Lung (tissue), 12 donors: Measurements from ENCODE around the gene SDK1. TPM values are rescaled to one million over a fixed set of nuclear protein-coding genes. Genes with fewer than 3 reads are reported as not detected.
"Not testable (repeated sequence)": the region's sequence is repeated elsewhere in the genome, so short reads cannot be mapped to it uniquely, and the experiment has no call there.

ENCODE experiments used
- ATAC-seq: fragments of 200-7000 bp; cut with Tn5 transposase; one replicate; pipeline ENCODE4 v1.9.1; 2020; ENCODE audit warnings: moderate number of reproducible peaks; ENCODE audit not compliant: insufficient read depth, low FRiP score
- DNase-seq, 3 donors: peaks; one replicate each; pipeline ENCODE4 v3.0.0-alpha.2; 2013 to 2017
- H3K27ac ChIP-seq, 2 donors: one replicate each; pipeline ENCODE4 v1.5.1; 2013; ENCODE audit warnings: mild to moderate bottlenecking in 2 of 2, moderate library complexity in 2 of 2, control low read depth in 1 of 2, inconsistent platforms in 1 of 2, low read depth in 1 of 2, low read length in 1 of 2
- H3K27me3 ChIP-seq, 3 donors: one replicate each; pipeline ENCODE4 v1.5.1; 2013; ENCODE audit warnings: low read length in 2 of 3; ENCODE audit not compliant: control insufficient read depth in 3 of 3, insufficient read depth in 3 of 3
- H3K36me3 ChIP-seq, 4 donors: one replicate each; pipeline ENCODE4 v1.5.1; 2013; ENCODE audit warnings: low read length in 4 of 4, mild to moderate bottlenecking in 1 of 4, moderate library complexity in 1 of 4; ENCODE audit not compliant: control insufficient read depth in 4 of 4, insufficient read depth in 4 of 4
- H3K4me1 ChIP-seq, 5 donors: one replicate each; pipeline ENCODE4 v1.5.1; 2013; ENCODE audit warnings: low read length in 5 of 5, mild to moderate bottlenecking in 2 of 5, moderate library complexity in 1 of 5; ENCODE audit not compliant: control insufficient read depth in 5 of 5, insufficient read depth in 5 of 5
- H3K4me3 ChIP-seq: one replicate; pipeline ENCODE4 v1.5.1; 2013; ENCODE audit warnings: mild to moderate bottlenecking, control low read depth, moderate library complexity
- H3K9ac ChIP-seq, 2 donors: one replicate each; pipeline ENCODE4 v1.5.1; 2013; ENCODE audit warnings: low read length in 2 of 2, control low read depth in 1 of 2; ENCODE audit not compliant: insufficient read depth in 1 of 2
- H3K9me3 ChIP-seq, 4 donors: one replicate each; pipeline ENCODE4 v1.5.1; 2013; ENCODE audit warnings: low read length in 3 of 4, mild to moderate bottlenecking in 1 of 4, moderate library complexity in 1 of 4; ENCODE audit not compliant: control insufficient read depth in 4 of 4, insufficient read depth in 3 of 4
- CTCF ChIP-seq: IDR thresholded peaks from 2 replicates; pipeline ENCODE4 v1.5.1; 2012; ENCODE audit warnings: mild to moderate bottlenecking; ENCODE audit errors: control extremely low read depth, extremely low read depth
- WGBS, 2 donors: extraction: QIAGEN DNeasy Blood & Tissue Kit; methylation state at CpG; one replicate each; pipeline ENCODE4 v1.1.7; 2013; 5-methylcytosine and 5-hydroxymethylcytosine counted together
- polyA plus RNA-seq, 2 donors: library from polyadenylated mRNA; stranded (reverse); fragments of 200-250 nt; gene quantifications; one replicate each; pipeline ENCODE4 v1.2.1, GENCODE V29; 2013
- total RNA-seq, 2 donors: library from RNA; depleted of rRNA in 1 of 2; stranded (reverse); fragments of >200 nt in 1 of 2; gene quantifications; one replicate each; pipeline ENCODE4 v1.2.1, GENCODE V29; 2014 to 2021
- donor health status: control.
- donor health status: control.
- donor health status: Bipolar disorder and iron deficiency.
- donor health status: healthy.
- donor health status: DM: yes; HTN: yes; CAD: no.

Gene SDK1
- total and polyA plus RNA-seq, 4 donors, result 3.7 to 30.1 (median 12.7) TPM

DNA sequence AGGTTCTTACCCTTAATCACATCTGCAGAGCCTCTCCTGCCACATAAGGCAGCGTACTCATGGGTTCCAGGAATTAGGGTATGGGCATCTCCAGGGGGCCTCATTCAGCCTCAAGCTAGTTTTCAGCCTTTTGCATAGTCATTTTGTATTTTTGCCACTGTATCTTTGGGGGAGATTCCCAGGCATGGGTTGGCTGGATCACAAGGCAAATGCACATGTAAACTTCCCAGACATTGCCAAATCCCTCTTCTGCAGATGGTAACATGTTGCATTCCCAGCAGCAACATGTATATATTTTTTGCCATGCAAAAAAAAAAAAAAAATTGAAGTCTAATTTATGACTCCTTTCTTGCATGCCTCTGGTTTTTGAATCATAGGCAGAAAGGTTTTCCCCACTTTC, 785.7 kb downstream of the SDK1 start:
- no peak for TF ChIP-seq CTCF
- Histone ChIP-seq H3K9ac (no peak overlapping the region), H3K27me3 (no peaks in the 10 kb centered on the region), H3K27ac (no peak overlapping the region), H3K4me1 (no peaks in the 10 kb centered on the region), H3K4me3 (no peak overlapping the region), H3K9me3 (peaks cover 0 to 3% (median 1%) of the 10 kb centered on the region in 4 donors), H3K36me3 (no peaks in the 10 kb centered on the region)
- 90 to 95% methylated on average over 1 of the region's 1 CpG for WGBS, 2 donors
- ATAC-seq (no peak), DNase-seq (no peak)

- Histone ChIP-seq H3K4me1 (no peaks in the 10 kb centered on the region), H3K4me3 (no peak overlapping the region), H3K9me3 (peaks cover 0 to 3% (median 0%) of the 10 kb centered on the region in 4 donors), H3K27ac (no peak overlapping the region), H3K9ac (no peak overlapping the region), H3K36me3 (no peaks in the 10 kb centered on the region), H3K27me3 (no peaks in the 10 kb centered on the region)
- no peak for DNase-seq
- WGBS, 2 donors, result 90 to 92% methylated on average over 12 of the region's 12 CpGs
- TF ChIP-seq CTCF, result no peak
- no peak for ATAC-seq
Observed at GRCh38 chr7:4091767-4092166, 790.7 kb downstream of the SDK1 start.

- DNase-seq (no peak), ATAC-seq (no peak)
- no peaks in the 10 kb centered on the region for H3K4me1 ChIP-seq
- H3K9me3 ChIP-seq, result peaks cover 0 to 3% (median 0%) of the 10 kb centered on the region in 4 donors
- H3K27me3 ChIP-seq, result no peaks in the 10 kb centered on the region
- no peak for TF ChIP-seq CTCF
- H3K4me3 ChIP-seq, result no peak overlapping the region
- H3K9ac ChIP-seq, result no peak overlapping the region
- WGBS, 2 donors, result 85 to 91% methylated on average over 2 of the region's 2 CpGs
- H3K36me3 ChIP-seq, result no peaks in the 10 kb centered on the region
- H3K27ac ChIP-seq, result no peak overlapping the region
Observed at GRCh38 chr7:4093035-4093434, 792.0 kb downstream of the SDK1 start.

DNA sequence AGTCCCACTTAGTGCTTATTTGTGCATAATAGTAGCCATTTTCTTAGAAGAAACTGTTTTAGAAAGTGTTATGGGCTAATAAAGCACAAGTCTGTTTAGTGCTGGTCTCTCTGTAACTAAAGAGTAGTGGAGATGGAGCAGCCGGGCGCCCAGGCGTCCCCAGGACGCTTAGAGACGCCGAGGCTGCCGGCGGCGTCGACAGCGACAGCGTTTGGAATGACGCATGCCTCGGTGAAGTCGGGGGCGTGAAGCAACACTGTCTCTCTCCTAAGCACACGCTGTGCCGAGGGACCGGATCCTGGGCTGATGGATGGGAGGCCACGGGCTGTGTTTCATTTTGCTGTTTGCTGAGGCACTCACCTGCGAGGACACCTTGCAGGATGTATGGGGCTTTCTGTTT, 792.4 kb downstream of the SDK1 start:
- DNase-seq, result no peak
- 85 to 91% methylated on average over 21 of the region's 21 CpGs for WGBS, 2 donors
- peaks cover 0 to 3% (median 0%) of the 10 kb centered on the region in 4 donors for H3K9me3 ChIP-seq
- H3K27me3 ChIP-seq, result no peaks in the 10 kb centered on the region
- ATAC-seq, result no peak
- H3K4me1 ChIP-seq, result no peaks in the 10 kb centered on the region
- H3K27ac ChIP-seq, result no peak overlapping the region
- H3K9ac ChIP-seq, result no peak overlapping the region
- no peak overlapping the region for H3K4me3 ChIP-seq
- TF ChIP-seq CTCF, result no peak
- H3K36me3 ChIP-seq, result no peaks in the 10 kb centered on the region

- H3K27ac ChIP-seq, H3K4me3 ChIP-seq, DNase-seq, H3K36me3 ChIP-seq, H3K27me3 ChIP-seq, H3K9me3 ChIP-seq, ATAC-seq, H3K4me1 ChIP-seq, H3K9ac ChIP-seq: not testable (repeated sequence)
- WGBS, 2 donors, result 89 to 94% methylated on average over 9 of the region's 9 CpGs
Observed at GRCh38 chr7:4094158-4094557, 793.1 kb downstream of the SDK1 start.
